GM23338 (cell line): ENCODE data around the gene MROH2A. TPM values are rescaled to one million over a fixed set of nuclear protein-coding genes. Genes with fewer than 3 reads are reported as not detected.

Experiments used
- ATAC-seq: fragments of 200-7000 bp; cut with Tn5 transposase; 3 replicates; pipeline ENCODE4 v1.9.1; 2020
- DNase-seq: peaks from one replicate; pipeline ENCODE4 v3.0.0-alpha.2; 2015; ENCODE audit warnings: low spot score
- H2AFZ ChIP-seq: fragments of 200-600 bp; sonication (generic); 2 replicates; pipeline ENCODE4 v1.8.0; 2016; ENCODE audit warnings: antibody characterized with exemption, mild to moderate bottlenecking, moderate library complexity
- H3F3A ChIP-seq: fragments of 200-600 bp; sonication (generic); replicated peaks from 2 replicates; pipeline ENCODE4 v1.8.0; 2017; ENCODE audit warnings: antibody characterized with exemption, mixed run types, low read depth
- H3K27ac ChIP-seq: fragments of 200-600 bp; sonication (generic); 2 replicates; pipeline ENCODE4 v1.6.1; 2016; ENCODE audit warnings: low read depth
- H3K27me3 ChIP-seq: fragments of 200-600 bp; sonication (generic); 2 replicates; pipeline ENCODE4 v1.8.0; 2016; ENCODE audit warnings: mild to moderate bottlenecking, mixed run types, moderate library complexity; ENCODE audit not compliant: insufficient read depth
- H3K36me3 ChIP-seq: fragments of 200-600 bp; sonication (generic); 2 replicates; pipeline ENCODE4 v1.8.0; 2016; ENCODE audit warnings: mild to moderate bottlenecking; ENCODE audit not compliant: insufficient read depth
- H3K4me1 ChIP-seq: fragments of 200-600 bp; sonication (generic); 2 replicates; pipeline ENCODE4 v1.8.0; 2016; ENCODE audit warnings: mild to moderate bottlenecking, moderate library complexity; ENCODE audit not compliant: insufficient read depth
- H3K4me2 ChIP-seq: fragments of 200-600 bp; sonication (generic); 2 replicates; pipeline ENCODE4 v1.7.1; 2017; ENCODE audit warnings: mixed run types
- H3K4me3 ChIP-seq: fragments of 200-600 bp; sonication (generic); 2 replicates; pipeline ENCODE4 v1.6.1; 2016; ENCODE audit warnings: mixed run types
- H3K79me2 ChIP-seq: fragments of 200-600 bp; sonication (generic); replicated peaks from 2 replicates; pipeline ENCODE4 v1.8.0; 2017; ENCODE audit warnings: mild to moderate bottlenecking; ENCODE audit not compliant: insufficient read depth
- H3K9me2 ChIP-seq: fragments of 200-600 bp; sonication (generic); 2 replicates; pipeline ENCODE4 v1.8.0; 2017; ENCODE audit not compliant: insufficient read depth
- H4K20me1 ChIP-seq: fragments of 200-600 bp; sonication (generic); replicated peaks from 2 replicates; pipeline ENCODE4 v1.8.0; 2017; ENCODE audit warnings: mild to moderate bottlenecking; ENCODE audit not compliant: insufficient read depth
- H3K27ac Mint-ChIP-seq: 2 replicates; pipeline ENCODE4 v1.8.0; 2020; ENCODE audit warnings: inconsistent platforms, mild to moderate bottlenecking, moderate library complexity, mixed read lengths
- H3K27me3 Mint-ChIP-seq: 3 replicates; pipeline ENCODE4 v1.8.0; 2022; ENCODE audit warnings: low read depth, mild to moderate bottlenecking, moderate library complexity, mixed read lengths, inconsistent platforms; ENCODE audit not compliant: insufficient read depth, poor library complexity
- H3K36me3 Mint-ChIP-seq: 3 replicates; pipeline ENCODE4 v1.8.0; 2021; ENCODE audit warnings: low read depth, mild to moderate bottlenecking, inconsistent platforms, moderate library complexity, mixed read lengths
- H3K4me1 Mint-ChIP-seq: 3 replicates; pipeline ENCODE4 v1.8.0; 2020; ENCODE audit warnings: mild to moderate bottlenecking, inconsistent platforms, mixed read lengths
- H3K4me3 Mint-ChIP-seq: 3 replicates; pipeline ENCODE4 v1.8.0; 2021; ENCODE audit warnings: moderate library complexity, mild to moderate bottlenecking, inconsistent platforms, mixed read lengths
- H3K9me3 Mint-ChIP-seq: 3 replicates; pipeline ENCODE4 v1.8.0; 2020; ENCODE audit warnings: moderate library complexity, mild to moderate bottlenecking, inconsistent platforms, mixed read lengths
- CREB1 ChIP-seq: fragments of 250-450 bp; sonication (Bioruptor Pico); IDR thresholded peaks from 2 replicates; pipeline ENCODE4 v1.5.0; 2020; ENCODE audit warnings: low read depth, mild to moderate bottlenecking, moderate library complexity
- CTCF ChIP-seq, 2 experiments: fragments of 200-600 bp in 1 of 2; sonication (generic) in 1 of 2; conservative IDR thresholded peaks; 2 replicates each; pipeline versions ENCODE4 v1.5.1 to v1.6.1; 2016 to 2017; ENCODE audit warnings: antibody characterized with exemption in 2 of 2, low read depth in 2 of 2, mild to moderate bottlenecking in 2 of 2, moderate library complexity in 1 of 2
- ETS1 ChIP-seq: IDR thresholded peaks from 2 replicates; pipeline ENCODE4 v1.6.1; 2016; ENCODE audit warnings: antibody characterized with exemption
- NANOG ChIP-seq: IDR thresholded peaks from 2 replicates; pipeline ENCODE4 v1.6.1; 2016; ENCODE audit warnings: antibody characterized with exemption, borderline replicate concordance
- POLR2AphosphoS5 ChIP-seq: IDR thresholded peaks from 2 replicates; pipeline ENCODE4 v1.6.1; 2016; ENCODE audit warnings: antibody characterized with exemption, low read depth
- ZNF331 ChIP-seq: fragments of 250-450 bp; sonication (Bioruptor Pico); IDR thresholded peaks from 2 replicates; pipeline ENCODE4 v1.5.0; 2020; ENCODE audit warnings: low read depth, mild to moderate bottlenecking, moderate library complexity
- polyA plus RNA-seq: library from polyadenylated mRNA; unstranded; fragments of >200 nt; fragmentation: Nextera tagmentation; extraction: Ambion mirVana; gene quantifications from 2 replicates; pipeline ENCODE4 v1.2.1, GENCODE V29; 2016
- total RNA-seq: library from RNA; depleted of rRNA; stranded (reverse); fragments of >200 nt; shearing (Covaris generic); gene quantifications from 2 replicates; pipeline ENCODE4 v1.2.3, GENCODE V29; 2014
- TF ChIP-seq, protein P1 (sequence below): fragments of 250-450 bp; sonication (Bioruptor Pico); IDR thresholded peaks from 2 replicates; pipeline ENCODE4 v1.5.0; 2020; ENCODE audit warnings: mild to moderate bottlenecking, moderate library complexity

Gene MROH2A
- total and polyA plus RNA-seq, 2 experiments from 2014 or later: not detected

DNA sequence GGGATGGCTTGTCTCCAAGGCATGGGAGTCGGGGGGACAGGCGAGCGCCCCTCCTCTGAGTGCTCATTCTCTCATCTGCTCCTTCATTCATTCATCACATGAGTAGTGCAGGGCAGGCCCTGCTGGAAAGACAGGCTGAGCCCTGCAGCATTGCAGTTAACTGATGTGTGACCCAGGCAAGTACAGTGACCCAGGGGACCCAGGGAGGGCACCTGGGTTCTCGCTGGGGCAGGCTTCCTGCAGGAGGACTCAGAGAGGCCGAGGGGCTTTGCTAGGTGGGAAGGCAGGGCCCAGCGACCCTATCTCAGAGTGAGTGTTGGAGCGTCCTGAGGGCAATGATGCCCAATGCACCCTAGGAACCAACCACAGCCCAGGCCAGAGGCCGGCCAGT is 45.6 kb downstream of the MROH2A start (continued):
- TF ChIP-seq, protein P1, sequence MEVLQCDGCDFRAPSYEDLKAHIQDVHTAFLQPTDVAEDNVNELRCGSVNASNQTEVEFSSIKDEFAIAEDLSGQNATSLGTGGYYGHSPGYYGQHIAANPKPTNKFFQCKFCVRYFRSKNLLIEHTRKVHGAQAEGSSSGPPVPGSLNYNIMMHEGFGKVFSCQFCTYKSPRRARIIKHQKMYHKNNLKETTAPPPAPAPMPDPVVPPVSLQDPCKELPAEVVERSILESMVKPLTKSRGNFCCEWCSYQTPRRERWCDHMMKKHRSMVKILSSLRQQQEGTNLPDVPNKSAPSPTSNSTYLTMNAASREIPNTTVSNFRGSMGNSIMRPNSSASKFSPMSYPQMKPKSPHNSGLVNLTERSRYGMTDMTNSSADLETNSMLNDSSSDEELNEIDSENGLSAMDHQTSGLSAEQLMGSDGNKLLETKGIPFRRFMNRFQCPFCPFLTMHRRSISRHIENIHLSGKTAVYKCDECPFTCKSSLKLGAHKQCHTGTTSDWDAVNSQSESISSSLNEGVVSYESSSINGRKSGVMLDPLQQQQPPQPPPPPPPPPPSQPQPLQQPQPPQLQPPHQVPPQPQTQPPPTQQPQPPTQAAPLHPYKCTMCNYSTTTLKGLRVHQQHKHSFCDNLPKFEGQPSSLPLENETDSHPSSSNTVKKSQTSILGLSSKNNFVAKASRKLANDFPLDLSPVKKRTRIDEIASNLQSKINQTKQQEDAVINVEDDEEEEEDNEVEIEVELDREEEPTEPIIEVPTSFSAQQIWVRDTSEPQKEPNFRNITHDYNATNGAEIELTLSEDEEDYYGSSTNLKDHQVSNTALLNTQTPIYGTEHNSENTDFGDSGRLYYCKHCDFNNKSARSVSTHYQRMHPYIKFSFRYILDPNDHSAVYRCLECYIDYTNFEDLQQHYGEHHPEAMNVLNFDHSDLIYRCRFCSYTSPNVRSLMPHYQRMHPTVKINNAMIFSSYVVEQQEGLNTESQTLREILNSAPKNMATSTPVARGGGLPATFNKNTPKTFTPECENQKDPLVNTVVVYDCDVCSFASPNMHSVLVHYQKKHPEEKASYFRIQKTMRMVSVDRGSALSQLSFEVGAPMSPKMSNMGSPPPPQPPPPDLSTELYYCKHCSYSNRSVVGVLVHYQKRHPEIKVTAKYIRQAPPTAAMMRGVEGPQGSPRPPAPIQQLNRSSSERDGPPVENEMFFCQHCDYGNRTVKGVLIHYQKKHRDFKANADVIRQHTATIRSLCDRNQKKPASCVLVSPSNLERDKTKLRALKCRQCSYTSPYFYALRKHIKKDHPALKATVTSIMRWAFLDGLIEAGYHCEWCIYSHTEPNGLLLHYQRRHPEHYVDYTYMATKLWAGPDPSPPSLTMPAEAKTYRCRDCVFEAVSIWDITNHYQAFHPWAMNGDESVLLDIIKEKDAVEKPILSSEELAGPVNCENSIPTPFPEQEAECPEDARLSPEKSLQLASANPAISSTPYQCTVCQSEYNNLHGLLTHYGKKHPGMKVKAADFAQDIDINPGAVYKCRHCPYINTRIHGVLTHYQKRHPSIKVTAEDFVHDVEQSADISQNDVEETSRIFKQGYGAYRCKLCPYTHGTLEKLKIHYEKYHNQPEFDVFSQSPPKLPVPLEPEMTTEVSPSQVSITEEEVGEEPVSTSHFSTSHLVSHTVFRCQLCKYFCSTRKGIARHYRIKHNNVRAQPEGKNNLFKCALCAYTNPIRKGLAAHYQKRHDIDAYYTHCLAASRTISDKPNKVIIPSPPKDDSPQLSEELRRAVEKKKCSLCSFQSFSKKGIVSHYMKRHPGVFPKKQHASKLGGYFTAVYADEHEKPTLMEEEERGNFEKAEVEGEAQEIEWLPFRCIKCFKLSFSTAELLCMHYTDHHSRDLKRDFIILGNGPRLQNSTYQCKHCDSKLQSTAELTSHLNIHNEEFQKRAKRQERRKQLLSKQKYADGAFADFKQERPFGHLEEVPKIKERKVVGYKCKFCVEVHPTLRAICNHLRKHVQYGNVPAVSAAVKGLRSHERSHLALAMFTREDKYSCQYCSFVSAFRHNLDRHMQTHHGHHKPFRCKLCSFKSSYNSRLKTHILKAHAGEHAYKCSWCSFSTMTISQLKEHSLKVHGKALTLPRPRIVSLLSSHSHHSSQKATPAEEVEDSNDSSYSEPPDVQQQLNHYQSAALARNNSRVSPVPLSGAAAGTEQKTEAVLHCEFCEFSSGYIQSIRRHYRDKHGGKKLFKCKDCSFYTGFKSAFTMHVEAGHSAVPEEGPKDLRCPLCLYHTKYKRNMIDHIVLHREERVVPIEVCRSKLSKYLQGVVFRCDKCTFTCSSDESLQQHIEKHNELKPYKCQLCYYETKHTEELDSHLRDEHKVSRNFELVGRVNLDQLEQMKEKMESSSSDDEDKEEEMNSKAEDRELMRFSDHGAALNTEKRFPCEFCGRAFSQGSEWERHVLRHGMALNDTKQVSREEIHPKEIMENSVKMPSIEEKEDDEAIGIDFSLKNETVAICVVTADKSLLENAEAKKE: no peak
- TF ChIP-seq POLR2AphosphoS5: no peak
- no peak for TF ChIP-seq NANOG

DNA sequence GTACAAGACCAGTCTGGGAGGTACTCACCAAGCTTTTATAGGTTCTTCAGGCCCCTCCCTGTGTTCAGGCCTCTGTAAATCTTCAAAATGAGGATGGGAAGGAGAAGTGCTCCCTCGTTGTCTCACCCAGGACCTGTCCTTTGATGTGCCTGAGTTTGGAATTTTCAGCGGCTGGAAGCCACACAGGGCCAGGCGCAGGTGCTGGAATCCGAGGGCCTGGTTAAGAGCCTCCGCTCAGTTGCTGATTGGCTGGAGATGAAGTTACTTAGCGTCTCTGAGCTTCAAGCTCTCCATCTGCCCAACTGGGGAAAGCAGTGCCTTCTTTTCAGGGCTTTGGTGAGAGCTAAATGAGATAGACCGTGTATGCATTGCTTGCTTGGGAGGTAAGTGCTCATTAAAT is 46.2 kb downstream of the MROH2A start:
- Mint-ChIP-seq H3K27me3 (peaks cover 9% of the 10 kb centered on the region), H3K4me3 (no peak overlapping the region), H3K9me3 (peaks cover 3% of the 10 kb centered on the region; the same call in 1 of the 3 replicates), H3K27ac (no peak overlapping the region), H3K36me3 (no peaks in the 10 kb centered on the region), H3K4me1 (peaks cover 3% of the 10 kb centered on the region; the same call in 2 of the 3 replicates)
- H3K27me3 ChIP-seq: no peaks in the 10 kb centered on the region
- no peaks in the 10 kb centered on the region for H3F3A ChIP-seq
- H3K36me3 ChIP-seq: no peaks in the 10 kb centered on the region
- H4K20me1 ChIP-seq: no peaks in the 10 kb centered on the region
- H2AFZ ChIP-seq: no peak overlapping the region
- H3K79me2 ChIP-seq: no peaks in the 10 kb centered on the region
- DNase-seq (peak; percentile 46), ATAC-seq (peak; percentile 56)
- H3K27ac ChIP-seq: no peak overlapping the region
- no peak overlapping the region for H3K4me3 ChIP-seq
- H3K4me2 ChIP-seq: no peak overlapping the region
- H3K4me1 ChIP-seq: no peaks in the 10 kb centered on the region
- H3K9me2 ChIP-seq: no peaks in the 10 kb centered on the region
- no peak for TF ChIP-seq ZNF331 (CRISPR knock-in tag)
- no peak for TF ChIP-seq CREB1 (CRISPR knock-in tag)
- TF ChIP-seq NANOG: no peak
- no peak for TF ChIP-seq CTCF (conservative IDR thresholded peaks at IDR 0.05; ENCODE audit: low read depth in 2 of 2)
- TF ChIP-seq, protein P1: no peak
- no peak for TF ChIP-seq ETS1
